IMR-90 (cell line): ENCODE results near the gene MEX3B. TPM values are rescaled to one million over a fixed set of nuclear protein-coding genes. Genes with fewer than 3 reads are reported as not detected.

ENCODE experiments used
- ATAC-seq: fragments of 200-7000 bp; cut with Tn5 transposase; 2 replicates; pipeline ENCODE4 v1.9.1; 2020; ENCODE audit warnings: low read depth, mild to moderate bottlenecking, moderate library complexity
- BruUV-seq: library from RNA; stranded (reverse); fragments of 400-500 nt; replicated peaks from 2 replicates; lab custom pipeline; 2021; lab: Mats Ljungman, UMichigan
- CTCF ChIA-PET: fragments of 300-600 bp; formaldehyde crosslinking; extraction: SDS; loops from one replicate; lab custom pipeline; 2021; ENCODE audit warnings: antibody characterized with exemption; lab: Yijun Ruan, JAX
- POLR2A ChIA-PET: fragments of 300-600 bp; sonication (Branson Sonifier 250); formaldehyde crosslinking; loops from one replicate; lab custom pipeline; 2022; ENCODE audit warnings: antibody characterized with exemption; ENCODE audit not compliant: unreplicated experiment; lab: Charles Lee
- DNase-seq: peaks from one replicate; pipeline ENCODE4 v3.0.0; 2013
- H2AFZ ChIP-seq: replicated peaks from 2 replicates; pipeline ENCODE3; 2013; ENCODE audit warnings: low read length, mild to moderate bottlenecking; ENCODE audit not compliant: poor library complexity
- H2AK5ac ChIP-seq: 2 replicates; pipeline ENCODE4 v1.6.1; 2013; ENCODE audit warnings: low read depth, low read length, inconsistent platforms
- H2AK9ac ChIP-seq: replicated peaks from 2 replicates; pipeline ENCODE3; 2013; ENCODE audit warnings: mild to moderate bottlenecking, low read depth, low read length, moderate library complexity; ENCODE audit not compliant: poor library complexity
- H2BK120ac ChIP-seq: 2 replicates; pipeline ENCODE4 v1.6.1; 2013; ENCODE audit warnings: low read depth, low read length, inconsistent platforms
- H2BK15ac ChIP-seq: 3 replicates; pipeline ENCODE4 v1.6.1; 2013; ENCODE audit warnings: low read depth, low read length, inconsistent platforms
- H2BK20ac ChIP-seq: 2 replicates; pipeline ENCODE4 v1.6.1; 2013; ENCODE audit warnings: low read depth, mild to moderate bottlenecking, inconsistent platforms, low read length, moderate library complexity
- H2BK5ac ChIP-seq: 2 replicates; pipeline ENCODE4 v1.6.1; 2013; ENCODE audit warnings: mild to moderate bottlenecking, low read depth, low read length, inconsistent platforms; ENCODE audit not compliant: poor library complexity, severe bottlenecking
- H3K14ac ChIP-seq: replicated peaks from 2 replicates; pipeline ENCODE4 v1.6.1; 2013; ENCODE audit warnings: low read depth, low read length, inconsistent platforms
- H3K18ac ChIP-seq: 2 replicates; pipeline ENCODE4 v1.6.1; 2013; ENCODE audit warnings: low read depth, low read length, control low read depth
- H3K23ac ChIP-seq: 2 replicates; pipeline ENCODE4 v1.6.1; 2013; ENCODE audit warnings: low read depth, low read length, inconsistent platforms
- H3K27ac ChIP-seq: 2 replicates; pipeline ENCODE4 v1.5.1; 2013; ENCODE audit warnings: mild to moderate bottlenecking, control low read depth, low read length; ENCODE audit not compliant: insufficient read depth
- H3K27me3 ChIP-seq: 2 replicates; pipeline ENCODE4 v1.6.1; 2013; ENCODE audit warnings: low read length; ENCODE audit not compliant: control insufficient read depth, insufficient read depth
- H3K36me3 ChIP-seq: 2 replicates; pipeline ENCODE4 v1.6.1; 2013; ENCODE audit warnings: low read length, mixed read lengths; ENCODE audit not compliant: control insufficient read depth, insufficient read depth
- H3K4ac ChIP-seq: 2 replicates; pipeline ENCODE4 v1.6.1; 2013; ENCODE audit warnings: low read depth, low read length, inconsistent platforms
- H3K4me1 ChIP-seq: 2 replicates; pipeline ENCODE4 v1.6.1; 2013; ENCODE audit warnings: low read length, mixed read lengths; ENCODE audit not compliant: control insufficient read depth, insufficient read depth
- H3K4me2 ChIP-seq: 2 replicates; pipeline ENCODE4 v1.6.1; 2013; ENCODE audit warnings: low read depth, mild to moderate bottlenecking, control low read depth, low read length, moderate library complexity
- H3K4me3 ChIP-seq: 2 replicates; pipeline ENCODE4 v1.5.1; 2013; ENCODE audit warnings: low read depth, mild to moderate bottlenecking, control low read depth, low read length, moderate library complexity; ENCODE audit not compliant: insufficient read depth
- H3K56ac ChIP-seq: 2 replicates; pipeline ENCODE4 v1.6.1; 2013; ENCODE audit warnings: low read length, inconsistent platforms; ENCODE audit not compliant: insufficient read depth; ENCODE audit errors: extremely low read depth
- H3K79me1 ChIP-seq, 2 experiments: 2 replicates each; pipeline ENCODE4 v1.6.1; 2013; ENCODE audit warnings: low read length in 2 of 2, inconsistent platforms in 1 of 2, low read depth in 1 of 2
- H3K9ac ChIP-seq: 2 replicates; pipeline ENCODE4 v1.6.1; 2013; ENCODE audit warnings: low read depth, low read length, control low read depth
- H3K9me1 ChIP-seq: 2 replicates; pipeline ENCODE4 v1.6.1; 2013; ENCODE audit warnings: low read length, inconsistent platforms; ENCODE audit not compliant: insufficient read depth
- H3K9me3 ChIP-seq: 2 replicates; pipeline ENCODE4 v1.6.1; 2013; ENCODE audit warnings: low read length; ENCODE audit not compliant: control insufficient read depth, insufficient read depth
- H4K20me1 ChIP-seq: 2 replicates; pipeline ENCODE4 v1.6.1; 2013; ENCODE audit warnings: low read length, inconsistent platforms; ENCODE audit not compliant: insufficient read depth
- H4K5ac ChIP-seq: 2 replicates; pipeline ENCODE4 v1.6.1; 2013; ENCODE audit warnings: mild to moderate bottlenecking, low read depth, low read length, control low read depth
- H4K8ac ChIP-seq, 2 experiments: 2 replicates each; pipeline ENCODE4 v1.6.1; 2013; ENCODE audit warnings: low read depth in 2 of 2, low read length in 2 of 2, control low read depth in 1 of 2, inconsistent platforms in 1 of 2
- H4K91ac ChIP-seq: 2 replicates; pipeline ENCODE4 v1.6.1; 2013; ENCODE audit warnings: low read depth, low read length, inconsistent platforms; ENCODE audit not compliant: insufficient read depth
- MXI1 ChIP-seq: IDR thresholded peaks from 2 replicates; pipeline ENCODE4 v1.6.1; 2012; ENCODE audit warnings: low read depth, mild to moderate bottlenecking, low read length, moderate library complexity, borderline replicate concordance
- SMC3 ChIP-seq: fragments of 150-350 bp; IDR thresholded peaks from 2 replicates; pipeline ENCODE4 v1.6.1; 2016; ENCODE audit warnings: low read depth, mild to moderate bottlenecking, antibody characterized with exemption, low read length, moderate library complexity
- WGBS, 2 experiments: methylation state at CpG; one replicate each; pipeline versions ENCODE4 v1.1.5 to v1.1.7; 2013; ENCODE audit warnings: missing lambda C conversion rate in 2 of 2; ENCODE audit not compliant: insufficient read length in 1 of 2; ENCODE audit errors: extremely low coverage in 2 of 2; 5-methylcytosine and 5-hydroxymethylcytosine counted together
- dilution Hi-C: fragments of 300-500 bp; cut with HindIII; formaldehyde crosslinking; loops from one replicate; pipeline ENCODE4 v1.14.3; 2018; ENCODE audit warnings: low sequenced_read_pairs; ENCODE audit not compliant: unreplicated experiment
- in situ Hi-C: fragments of 300-500 bp; cut with MboI; formaldehyde crosslinking; loops from 3 replicates; pipeline ENCODE4 v1.14.3; 2019; ENCODE audit warnings: low sequenced_read_pairs, inconsistent platforms, mixed read lengths
- intact Hi-C: fragments of 100-400 bp; cut with micrococcal nuclease; formaldehyde crosslinking; loops from 2 replicates; pipeline ENCODE4 v1.10.0; 2022
- polyA plus RNA-seq, 3 experiments: library from polyadenylated mRNA; depleted of rRNA; stranded (reverse); fragments of >200 nt; gene quantifications; 2 replicates each; pipeline ENCODE4 v1.2.3, GENCODE V29; 2012; ENCODE audit warnings: low replicate concordance in 1 of 3
- total RNA-seq: library from RNA; depleted of rRNA; stranded (reverse); fragments of >200 nt; gene quantifications from 2 replicates; pipeline ENCODE4 v1.2.3, GENCODE V29; 2012

MEX3B gene
- total and polyA plus RNA-seq, 2 of the 4 experiments (the other 2 are of a cell fraction) = 3.6 to 12.9 TPM

GRCh38 chr15:82066455-82066854 is 20.6 kb upstream of the MEX3B start:
- Histone ChIP-seq H2BK15ac (no peak overlapping the region), H3K9me1 (no peaks in the 10 kb centered on the region), H3K36me3 (no peaks in the 10 kb centered on the region), H4K20me1 (no peaks in the 10 kb centered on the region), H2AFZ (no peak overlapping the region), H3K9ac (no peak overlapping the region), H3K4me1 (no peaks in the 10 kb centered on the region), H3K27me3 (peaks cover 12% of the 10 kb centered on the region), H2BK20ac (no peak overlapping the region), H3K9me3 (no peaks in the 10 kb centered on the region), H3K56ac (no peak overlapping the region), H2AK9ac (no peak overlapping the region), H3K27ac (no peak overlapping the region), H3K4ac (no peak overlapping the region), H3K14ac (no peak overlapping the region), H4K91ac (no peak overlapping the region), H3K18ac (no peak overlapping the region), H2BK120ac (no peak overlapping the region), H3K4me3 (no peak overlapping the region), H4K5ac (no peak overlapping the region), H3K79me1 (no peaks in the 10 kb centered on the region), H3K4me2 (no peak overlapping the region), H2BK5ac (no peak overlapping the region), H3K23ac (no peak overlapping the region), H4K8ac (no peak overlapping the region), H2AK5ac (no peak overlapping the region)
- intact Hi-C loops (no loop called here), in situ Hi-C loops (no loop called here), dilution Hi-C loops (no loop called here)
- ATAC-seq (no peak), DNase-seq (no peak)
- no TSS peak for BruUV-seq
- WGBS, 2 experiments = no CpG with 5 or more reads among the region's 4 CpGs
- ChIA-PET CTCF (no interaction called here), POLR2A (no interaction called here)
- TF ChIP-seq MXI1 (no peak), SMC3 (no peak)
